Astrocyte (in vitro differentiated cells and primary cell): ENCODE data around the gene OSBPL5.

Experiments used
- CTCF ChIP-seq: IDR thresholded peaks from 2 replicates; pipeline ENCODE4 v1.5.1; 2011; ENCODE audit warnings: low read depth, mild to moderate bottlenecking, inconsistent platforms, low read length, moderate library complexity; ENCODE audit not compliant: insufficient read depth
- EZH2 ChIP-seq: IDR thresholded peaks from 2 replicates; pipeline ENCODE4 v1.6.1; 2012; ENCODE audit warnings: mild to moderate bottlenecking, low read length, inconsistent platforms; ENCODE audit not compliant: insufficient read depth

- TF ChIP-seq CTCF (no peak), EZH2 (no peak)
These were observed 5.9 kb upstream of the OSBPL5 start for GRCh38 chr11:3170756-3171650.
